Endothelial cell of umbilical vein (primary cell): Measurements from ENCODE around the gene DPP6. TPM values are rescaled to one million over a fixed set of nuclear protein-coding genes. Genes with fewer than 3 reads are reported as not detected.

Experiments used
- BruUV-seq: library from RNA; stranded (reverse); fragments of 400-500 nt; replicated peaks from 2 replicates; lab custom pipeline; 2021; lab: Mats Ljungman, UMichigan
- CTCF ChIA-PET: fragments of 300-600, 350-600 bp; sonication (Branson Sonifier 250); formaldehyde crosslinking; loops from one replicate; lab custom pipeline; 2021; ENCODE audit warnings: antibody characterized with exemption, inconsistent platforms; lab: Charles Lee
- POLR2A ChIA-PET: fragments of 300-600, 350-600 bp; sonication (Branson Sonifier 250); formaldehyde crosslinking; loops from one replicate; lab custom pipeline; 2021; ENCODE audit warnings: antibody characterized with exemption, inconsistent platforms; lab: Charles Lee
- DNase-seq: peaks from one replicate; pipeline ENCODE4 v3.0.0-alpha.2; 2011; ENCODE audit warnings: low read depth, low spot score
- FAIRE-seq: peaks from 2 replicates; lab custom pipeline; 2011; peaks lifted over from hg19 to GRCh38; lab: Jason Lieb, UNC
- H2AFZ ChIP-seq: 2 replicates; pipeline ENCODE4 v1.6.0; 2012; ENCODE audit warnings: low read depth, low read length, control low read depth, inconsistent platforms
- H3K27ac ChIP-seq: 2 replicates; pipeline ENCODE4 v1.5.1; 2011; ENCODE audit warnings: low read depth, mild to moderate bottlenecking, control low read depth, low read length, moderate library complexity; ENCODE audit not compliant: insufficient read depth
- H3K27me3 ChIP-seq, 2 experiments: 2 replicates each; pipeline versions ENCODE4 v1.6.0 to v1.6.1; 2011; ENCODE audit warnings: low read length in 2 of 2, mixed read lengths in 1 of 2; ENCODE audit not compliant: control insufficient read depth in 2 of 2, insufficient read depth in 2 of 2
- H3K36me3 ChIP-seq, 2 experiments: 2 replicates in 1 of 2; 3 replicates in 1 of 2; pipeline ENCODE4 v1.5.1; 2011; ENCODE audit warnings: low read length in 2 of 2, mild to moderate bottlenecking in 1 of 2, moderate library complexity in 1 of 2; ENCODE audit not compliant: control insufficient read depth in 2 of 2, insufficient read depth in 2 of 2; ENCODE audit errors: extremely low read depth in 1 of 2
- H3K4me1 ChIP-seq: 3 replicates; pipeline ENCODE4 v1.5.1; 2011; ENCODE audit warnings: mild to moderate bottlenecking, low read length; ENCODE audit not compliant: control insufficient read depth, insufficient read depth; ENCODE audit errors: extremely low read depth
- H3K4me2 ChIP-seq: 2 replicates; pipeline ENCODE4 v1.6.1; 2011; ENCODE audit warnings: low read length, control low read depth, mixed read lengths; ENCODE audit not compliant: insufficient read depth
- H3K4me3 ChIP-seq, 3 experiments: fragments of 200-600 bp in 1 of 3; sonication (generic), shearing (Covaris generic) in 1 of 3; replicated peaks in 1 of 3; 2 replicates each; pipeline ENCODE4 v1.5.1; 2011 to 2016; ENCODE audit warnings: control low read depth in 3 of 3, low read length in 3 of 3, mild to moderate bottlenecking in 2 of 3, inconsistent platforms in 1 of 3, low read depth in 1 of 3, moderate library complexity in 1 of 3; ENCODE audit not compliant: insufficient read depth in 1 of 3
- H3K79me2 ChIP-seq: 2 replicates; pipeline ENCODE4 v1.6.0; 2012; ENCODE audit warnings: low read length, inconsistent platforms; ENCODE audit not compliant: control insufficient read depth, insufficient read depth
- H3K9ac ChIP-seq: replicated peaks from 2 replicates; pipeline ENCODE3; 2011; ENCODE audit warnings: low read length, control low read depth; ENCODE audit not compliant: insufficient read depth; ENCODE audit errors: extremely low read depth
- H3K9me1 ChIP-seq: replicated peaks from 3 replicates; pipeline ENCODE4 v1.6.0; 2011; ENCODE audit warnings: mild to moderate bottlenecking, low read length; ENCODE audit not compliant: control insufficient read depth, insufficient read depth; ENCODE audit errors: extremely low read depth
- H3K9me3 ChIP-seq: replicated peaks from 2 replicates; pipeline ENCODE4 v1.5.1; 2012; ENCODE audit warnings: low read length, inconsistent platforms; ENCODE audit not compliant: control insufficient read depth, insufficient read depth
- H4K20me1 ChIP-seq: replicated peaks from 2 replicates; pipeline ENCODE3; 2011; ENCODE audit warnings: mild to moderate bottlenecking, low read length; ENCODE audit not compliant: control insufficient read depth, insufficient read depth; ENCODE audit errors: extremely low read depth
- EZH2 ChIP-seq: IDR thresholded peaks from 2 replicates; pipeline ENCODE4 v1.6.1; 2012; ENCODE audit warnings: borderline replicate concordance, low read depth, mild to moderate bottlenecking, moderate library complexity, low read length, inconsistent platforms; ENCODE audit not compliant: severe bottlenecking
- FOS ChIP-seq: IDR thresholded peaks from 2 replicates; pipeline ENCODE4 v1.6.1; 2011; ENCODE audit warnings: mild to moderate bottlenecking, low read length, moderate library complexity, borderline replicate concordance; ENCODE audit not compliant: insufficient read depth
- GATA2 ChIP-seq: IDR thresholded peaks from 2 replicates; pipeline ENCODE4 v1.7.0; 2011; ENCODE audit warnings: low read depth, mild to moderate bottlenecking, moderate library complexity, mixed read lengths, low read length; ENCODE audit not compliant: insufficient read length, insufficient read depth
- JUN ChIP-seq: IDR thresholded peaks from 2 replicates; pipeline ENCODE4 v1.6.1; 2011; ENCODE audit warnings: borderline replicate concordance, low read depth; ENCODE audit not compliant: insufficient read length, insufficient read depth
- MYC ChIP-seq: IDR thresholded peaks from one replicate; pipeline ENCODE4 v1.6.1; 2011; ENCODE audit warnings: mild to moderate bottlenecking, low read depth, low read length
- POLR2A ChIP-seq: IDR thresholded peaks from 2 replicates; pipeline ENCODE4 v1.6.1; 2012; ENCODE audit warnings: low read depth, mild to moderate bottlenecking, control low read depth, low read length
- POLR2AphosphoS5 ChIP-seq: IDR thresholded peaks from 2 replicates; pipeline ENCODE4 v1.6.1; 2012; ENCODE audit warnings: low read depth, mild to moderate bottlenecking, control low read depth, low read length, moderate library complexity; ENCODE audit not compliant: insufficient read depth
- dilution Hi-C: fragments of 300-500 bp; cut with MboI; formaldehyde crosslinking; loops from one replicate; pipeline ENCODE4 v1.15.0; 2019; ENCODE audit warnings: low sequenced_read_pairs; ENCODE audit not compliant: extremely low pct_ligation_motif_present
- intact Hi-C: fragments of 100-400 bp; cut with micrococcal nuclease; formaldehyde crosslinking; loops from one replicate; pipeline ENCODE4 v1.10.0; 2022
- polyA plus RNA-seq, 4 experiments: library from polyadenylated mRNA; depleted of rRNA in 3 of 4; stranded (reverse) in 3 of 4; unstranded in 1 of 4; fragments of >200 nt; gene quantifications; 2 replicates each; pipeline versions ENCODE4 v1.2.1 to v1.2.3, GENCODE V29; 2011 to 2012; ENCODE audit warnings: missing spikeins in 1 of 4
- total RNA-seq: library from RNA; stranded (reverse); gene quantifications from 2 replicates; pipeline ENCODE4 v1.2.3, GENCODE V29; 2021
- TF ChIP-seq, protein P1 (sequence below): IDR thresholded peaks from 2 replicates; pipeline ENCODE4 v1.6.1; 2011; ENCODE audit not compliant: insufficient read depth, insufficient read length
- TF ChIP-seq, protein P2 (sequence below), 2 donors: IDR thresholded peaks; 1 replicate in 1 of 2; 2 replicates in 1 of 2; pipeline ENCODE4 v1.5.1; 2011; ENCODE audit warnings: low read length in 2 of 2, mild to moderate bottlenecking in 2 of 2, moderate library complexity in 2 of 2, control low read depth in 1 of 2, inconsistent platforms in 1 of 2, low read depth in 1 of 2; ENCODE audit not compliant: insufficient read depth in 1 of 2; ENCODE audit errors: extremely low read depth in 1 of 2

Gene DPP6
- total and polyA plus RNA-seq, 2 donors (not counting 3 experiments of a cell fraction or from before 2014, with no cell fraction given), result not detected

GRCh38 chr7:154256150-154256549, 204.0 kb downstream of the DPP6 start:
- H3K79me2 ChIP-seq, result no peaks in the 10 kb centered on the region
- H3K4me3 ChIP-seq, result no peak overlapping the region
- intact Hi-C loops, result no loop called here
- no peaks in the 10 kb centered on the region for H3K27me3 ChIP-seq
- no peaks in the 10 kb centered on the region for H3K36me3 ChIP-seq
- no TSS peak for BruUV-seq
- no peak overlapping the region for H3K27ac ChIP-seq
- no peak overlapping the region for H2AFZ ChIP-seq
- H3K4me2 ChIP-seq, result no peak overlapping the region
- no peaks in the 10 kb centered on the region for H3K9me1 ChIP-seq
- H3K9ac ChIP-seq, result no peak overlapping the region
- FAIRE-seq (no peak), DNase-seq (no peak)
- dilution Hi-C loops, result no loop called here
- ChIA-PET POLR2A (no interaction called here), CTCF (no interaction called here)
- H4K20me1 ChIP-seq, result no peaks in the 10 kb centered on the region
- TF ChIP-seq FOS (no peak), JUN (no peak), POLR2AphosphoS5 (no peak), POLR2A (no peak)
- TF ChIP-seq, protein P1, sequence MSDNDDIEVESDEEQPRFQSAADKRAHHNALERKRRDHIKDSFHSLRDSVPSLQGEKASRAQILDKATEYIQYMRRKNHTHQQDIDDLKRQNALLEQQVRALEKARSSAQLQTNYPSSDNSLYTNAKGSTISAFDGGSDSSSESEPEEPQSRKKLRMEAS, result no peak
- H3K9me3 ChIP-seq, result peaks cover 2% of the 10 kb centered on the region
- no peaks in the 10 kb centered on the region for H3K4me1 ChIP-seq

DNA sequence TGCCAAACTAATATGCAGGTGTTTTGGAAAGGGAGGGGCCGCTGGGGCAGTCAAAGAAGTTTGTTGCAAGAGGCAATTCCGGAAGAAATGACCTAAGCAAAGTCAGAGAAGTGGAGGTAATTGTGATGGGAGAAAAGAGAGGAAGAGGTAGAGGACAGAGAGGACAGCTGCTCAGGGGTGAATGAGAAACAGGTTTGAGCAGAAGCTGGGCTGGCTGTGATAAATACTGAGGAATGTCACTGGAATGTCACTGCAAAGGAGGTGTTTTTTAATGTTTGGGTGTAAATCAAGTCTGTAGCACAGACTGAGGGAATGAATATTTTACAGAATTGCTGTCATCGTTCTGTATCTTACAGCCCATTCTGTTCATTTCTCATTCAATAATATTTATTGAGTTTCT, 207.2 kb downstream of the DPP6 start:
- no peaks in the 10 kb centered on the region for H3K9me1 ChIP-seq
- no peak overlapping the region for H3K4me2 ChIP-seq
- peaks cover 2% of the 10 kb centered on the region for H3K9me3 ChIP-seq
- ChIA-PET CTCF (no interaction called here), POLR2A (no interaction called here)
- DNase-seq (no peak), FAIRE-seq (no peak)
- no peak overlapping the region for H3K27ac ChIP-seq
- no TSS peak for BruUV-seq
- TF ChIP-seq POLR2A (no peak), JUN (no peak), POLR2AphosphoS5 (no peak), MYC (no peak), GATA2 (no peak), EZH2 (no peak), FOS (no peak)
- TF ChIP-seq, protein P2, sequence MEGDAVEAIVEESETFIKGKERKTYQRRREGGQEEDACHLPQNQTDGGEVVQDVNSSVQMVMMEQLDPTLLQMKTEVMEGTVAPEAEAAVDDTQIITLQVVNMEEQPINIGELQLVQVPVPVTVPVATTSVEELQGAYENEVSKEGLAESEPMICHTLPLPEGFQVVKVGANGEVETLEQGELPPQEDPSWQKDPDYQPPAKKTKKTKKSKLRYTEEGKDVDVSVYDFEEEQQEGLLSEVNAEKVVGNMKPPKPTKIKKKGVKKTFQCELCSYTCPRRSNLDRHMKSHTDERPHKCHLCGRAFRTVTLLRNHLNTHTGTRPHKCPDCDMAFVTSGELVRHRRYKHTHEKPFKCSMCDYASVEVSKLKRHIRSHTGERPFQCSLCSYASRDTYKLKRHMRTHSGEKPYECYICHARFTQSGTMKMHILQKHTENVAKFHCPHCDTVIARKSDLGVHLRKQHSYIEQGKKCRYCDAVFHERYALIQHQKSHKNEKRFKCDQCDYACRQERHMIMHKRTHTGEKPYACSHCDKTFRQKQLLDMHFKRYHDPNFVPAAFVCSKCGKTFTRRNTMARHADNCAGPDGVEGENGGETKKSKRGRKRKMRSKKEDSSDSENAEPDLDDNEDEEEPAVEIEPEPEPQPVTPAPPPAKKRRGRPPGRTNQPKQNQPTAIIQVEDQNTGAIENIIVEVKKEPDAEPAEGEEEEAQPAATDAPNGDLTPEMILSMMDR (IDR thresholded peaks at IDR 0.05; ENCODE audit: extremely low read depth in 1 of 2, insufficient read depth in 1 of 2, low read depth in 1 of 2, low read length in 2 of 2), result no peak
- TF ChIP-seq, protein P1, result no peak
- no peak overlapping the region for H3K4me3 ChIP-seq
- H3K9ac ChIP-seq, result no peak overlapping the region
- no peaks in the 10 kb centered on the region for H3K36me3 ChIP-seq
- intact Hi-C loops, result no loop called here
- no peaks in the 10 kb centered on the region for H4K20me1 ChIP-seq
- H3K27me3 ChIP-seq, result no peaks in the 10 kb centered on the region
- H3K4me1 ChIP-seq, result no peaks in the 10 kb centered on the region
- H2AFZ ChIP-seq, result no peak overlapping the region
- dilution Hi-C loops, result no loop called here
- no peaks in the 10 kb centered on the region for H3K79me2 ChIP-seq
